GM18907 (cell line): Measurements from ENCODE around the gene XAGE1A.
"Not testable (repeated sequence)": the region's sequence is repeated elsewhere in the genome, so short reads cannot be mapped to it uniquely, and the experiment has no call there.

Experiments used
- ATAC-seq: cut with Tn5 transposase; IDR thresholded peaks from one replicate; pipeline ENCODE4 v1.9.1; 2021; ENCODE audit warnings: mild to moderate bottlenecking, moderate library complexity; ENCODE audit not compliant: unreplicated experiment

Gene XAGE1A

DNA sequence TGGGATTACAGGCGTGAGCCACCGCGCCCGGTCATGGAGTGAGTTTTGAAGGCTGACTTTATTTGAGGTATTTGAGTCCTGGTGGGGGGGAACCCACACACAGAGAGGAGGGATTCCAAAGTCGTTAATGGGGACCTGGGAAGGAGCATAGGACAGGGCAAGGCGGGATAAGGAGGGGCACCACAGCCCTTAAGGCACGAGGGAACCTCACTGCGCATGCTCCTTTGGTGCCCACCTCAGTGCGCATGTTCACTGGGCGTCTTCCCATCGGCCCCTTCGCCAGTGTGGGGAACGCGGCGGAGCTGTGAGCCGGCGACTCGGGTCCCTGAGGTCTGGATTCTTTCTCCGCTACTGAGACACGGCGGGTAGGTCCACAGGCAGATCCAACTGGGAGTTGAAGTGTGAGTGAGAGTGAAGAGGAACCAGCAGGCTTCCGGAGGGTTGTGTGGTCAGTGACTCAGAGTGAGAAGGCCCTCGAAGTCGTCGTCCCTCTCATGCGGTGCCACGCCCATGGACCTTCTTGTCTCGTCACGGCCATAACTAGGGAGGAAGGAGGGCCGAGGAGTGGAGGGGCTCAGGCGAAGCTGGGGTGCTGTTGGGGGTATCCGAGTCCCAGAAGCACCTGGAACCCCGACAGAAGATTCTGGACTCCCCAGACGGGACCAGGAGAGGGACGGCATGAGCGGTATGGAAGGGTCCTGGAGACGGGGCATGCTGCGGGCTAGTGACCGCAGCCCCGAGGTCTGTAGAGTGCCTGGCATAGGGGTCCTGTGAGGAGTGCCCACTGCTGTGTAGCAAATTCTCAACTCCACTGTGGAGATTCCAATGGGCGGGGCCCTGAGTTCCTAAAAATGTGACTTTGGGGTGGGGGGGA, at the start of gene XAGE1A:
Gene XAGE1A, plus strand, starts transcription at position 264 of the 874 bp plus-strand sequence. CDS start 1,554 bp downstream, outside the sequence.
- not testable (repeated sequence) for ATAC-seq

- not testable (repeated sequence) for ATAC-seq
Observed at GRCh38 chrX:52452031-52452430, 43.6 kb upstream of the XAGE1A start.

DNA sequence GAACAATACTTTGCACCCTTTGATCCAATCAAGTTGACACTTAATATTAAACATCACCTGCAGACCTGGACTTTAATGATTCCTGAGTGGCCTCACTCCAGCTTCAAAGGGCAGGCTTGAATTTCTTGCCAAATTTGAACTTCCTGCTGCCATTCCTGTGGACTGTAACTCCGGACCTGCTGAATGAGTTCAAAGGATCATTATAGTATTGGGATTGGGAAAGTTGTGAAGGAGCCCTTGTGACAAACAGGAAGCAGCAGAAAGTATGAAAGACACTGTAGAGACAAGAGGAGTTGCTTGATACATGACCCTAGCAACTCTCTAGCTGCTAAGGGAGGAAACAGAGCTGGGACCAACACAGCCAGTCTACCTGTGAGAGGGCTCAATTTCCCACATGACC, 24.3 kb upstream of the XAGE1A start:
- not testable (repeated sequence) for ATAC-seq

- ATAC-seq: not testable (repeated sequence)
Observed at GRCh38 chrX:52496419-52496772, 788 bp downstream of the XAGE1A start.

- not testable (repeated sequence) for ATAC-seq
Observed at GRCh38 chrX:52501362-52501761, 5.8 kb downstream of the XAGE1A start.

DNA sequence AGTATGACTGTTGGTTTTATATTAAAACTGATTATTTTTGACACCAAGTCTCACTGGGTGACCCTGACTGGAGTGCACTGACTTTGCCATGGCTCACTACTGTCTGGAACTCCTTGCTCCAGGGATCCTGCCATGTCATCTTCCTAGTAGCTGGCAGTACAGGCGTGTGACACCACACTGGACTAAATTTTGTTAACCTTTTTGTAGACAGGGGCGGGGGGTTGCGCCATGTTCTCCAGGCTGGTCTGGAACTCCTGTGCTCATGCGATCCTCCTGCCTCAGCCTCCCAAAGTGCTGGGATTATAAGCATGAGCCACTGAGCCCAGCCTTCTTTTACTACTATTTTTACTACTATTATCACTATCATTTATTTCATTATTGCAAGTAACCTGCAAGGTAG, 8.9 kb downstream of the XAGE1A start:
- no peak for ATAC-seq

GRCh38 chrX:52507331-52507730, 11.7 kb downstream of the XAGE1A start:
- no peak for ATAC-seq

DNA sequence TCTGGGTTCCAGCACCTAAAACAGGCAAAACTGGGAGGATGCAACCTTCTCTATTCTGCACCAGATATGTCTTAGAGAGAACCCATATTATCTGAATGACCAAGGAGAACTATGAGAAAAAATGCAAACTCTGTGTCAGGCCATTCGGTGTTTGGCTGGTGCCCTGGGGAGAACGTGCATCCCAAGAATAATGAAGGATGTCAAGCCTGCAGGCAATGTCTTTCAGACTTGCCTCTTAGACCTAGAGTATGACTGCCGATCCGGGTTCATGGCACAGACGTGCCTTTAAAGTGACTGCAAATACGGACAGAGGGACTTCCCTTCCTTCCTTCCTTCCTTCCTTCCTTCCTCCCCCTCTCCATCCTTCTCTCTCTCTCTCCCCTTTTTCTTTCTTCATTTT, 14.3 kb downstream of the XAGE1A start:
- ATAC-seq: no peak

- not testable (repeated sequence) for ATAC-seq
Observed at GRCh38 chrX:52511126-52511525, 15.5 kb downstream of the XAGE1A start.

GRCh38 chrX:52516110-52516986, 20.7 kb downstream of the XAGE1A start:
- not testable (repeated sequence) for ATAC-seq

GRCh38 chrX:52516987-52517325, 21.3 kb downstream of the XAGE1A start, which contains the start of gene XAGE1B:
TSS of gene XAGE1B (minus strand) at chrX:52517063. CDS start at chrX:52515527, 1,536 bp downstream.
- ATAC-seq: not testable (repeated sequence)

DNA sequence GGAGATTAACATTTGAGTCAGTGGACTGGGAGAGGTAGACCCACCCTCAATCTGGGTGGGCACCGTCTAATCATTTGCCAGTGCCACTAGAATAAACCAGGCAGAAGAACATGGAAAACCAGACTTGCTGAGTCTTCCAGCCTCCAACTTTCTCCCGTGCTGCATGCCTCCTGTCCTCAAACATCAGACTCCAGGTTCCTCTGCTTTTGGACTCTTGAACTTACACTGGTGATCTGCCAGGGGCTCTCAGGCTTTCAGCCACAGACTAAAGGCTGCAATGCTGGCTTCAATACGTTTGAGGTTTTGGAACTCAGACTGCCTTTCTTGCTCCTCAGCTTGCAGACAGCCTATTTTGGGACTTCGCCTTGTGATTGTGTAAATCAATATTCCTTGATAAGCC, 45.4 kb downstream of the XAGE1A start:
- not testable (repeated sequence) for ATAC-seq

DNA sequence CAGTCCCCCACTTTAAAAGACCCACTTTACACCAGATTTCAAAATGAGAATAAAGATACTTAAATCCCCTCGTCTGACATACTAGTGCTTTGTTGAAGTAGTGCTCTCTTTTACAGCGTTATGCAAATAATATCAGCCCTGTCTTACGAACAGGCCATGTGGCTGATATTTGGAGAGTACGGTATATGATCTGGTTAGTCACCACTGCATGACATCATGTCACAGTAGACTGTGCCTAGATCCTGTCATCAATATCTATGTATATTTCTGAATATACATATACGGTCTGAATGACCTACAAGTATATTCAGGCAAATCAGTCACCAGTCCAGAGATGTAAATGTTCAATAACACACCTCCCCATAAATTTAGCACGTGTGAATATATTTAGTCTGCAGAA, 46.7 kb downstream of the XAGE1A start:
- ATAC-seq: no peak

DNA sequence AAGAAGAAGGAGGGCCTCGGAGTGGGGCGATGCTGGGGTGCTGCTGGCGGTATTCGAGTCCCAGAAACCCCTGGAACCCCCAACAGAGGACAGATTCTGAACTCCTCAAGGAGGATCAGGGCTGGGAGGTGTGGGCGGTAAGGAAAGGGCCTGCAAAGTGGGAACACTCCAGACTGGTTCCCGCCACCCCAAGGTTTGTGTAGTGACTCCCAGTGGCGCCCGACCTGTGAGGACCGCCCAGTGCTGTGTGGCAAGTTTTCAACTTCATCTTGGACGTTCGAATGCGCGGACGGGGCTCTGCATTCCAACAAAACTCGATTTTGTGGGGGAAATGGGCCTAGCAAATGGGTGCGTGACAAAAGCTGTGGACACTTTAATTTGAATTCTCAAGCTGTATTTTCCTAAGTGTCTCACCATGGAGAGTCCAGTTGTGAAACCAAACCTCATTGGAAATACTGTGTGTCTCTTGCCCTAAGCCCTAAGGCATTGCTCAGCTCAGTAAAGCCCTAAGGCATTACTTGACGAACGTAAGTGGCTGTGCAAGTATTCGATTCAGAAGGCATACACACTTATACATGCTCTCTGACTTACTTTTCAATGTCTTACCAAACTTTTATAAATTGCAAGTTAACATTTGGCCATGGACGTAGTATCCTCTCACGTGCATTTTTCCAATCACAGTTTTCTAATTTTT, 48.7 kb downstream of the XAGE1A start:
- no peak for ATAC-seq

DNA sequence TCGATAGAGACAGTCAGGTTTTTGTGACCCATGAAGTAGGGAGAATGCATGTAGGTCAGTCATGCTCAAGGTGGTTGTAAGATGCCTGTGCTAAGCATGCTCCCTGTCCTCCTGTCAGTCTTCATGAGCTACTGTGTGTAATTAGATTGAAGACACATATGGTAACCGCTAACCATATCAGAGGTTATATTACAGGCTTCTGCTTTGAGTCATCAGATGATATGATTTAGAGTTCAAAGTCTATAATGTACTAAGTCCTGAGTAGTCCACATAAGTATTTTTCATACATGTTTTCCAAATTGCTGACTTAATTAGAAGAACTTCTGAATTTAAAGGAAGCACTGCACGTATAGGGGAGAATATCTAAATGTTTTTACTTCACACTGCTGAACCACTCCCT, 53.2 kb downstream of the XAGE1A start:
- not testable (repeated sequence) for ATAC-seq
